NCI-H510A (cell line): ENCODE results near the gene DGKI.

Experiments used
- DNase-seq: peaks from one replicate; lab custom pipeline; 2025; lab: John Stamatoyannopoulos, UW

DGKI gene

DNA sequence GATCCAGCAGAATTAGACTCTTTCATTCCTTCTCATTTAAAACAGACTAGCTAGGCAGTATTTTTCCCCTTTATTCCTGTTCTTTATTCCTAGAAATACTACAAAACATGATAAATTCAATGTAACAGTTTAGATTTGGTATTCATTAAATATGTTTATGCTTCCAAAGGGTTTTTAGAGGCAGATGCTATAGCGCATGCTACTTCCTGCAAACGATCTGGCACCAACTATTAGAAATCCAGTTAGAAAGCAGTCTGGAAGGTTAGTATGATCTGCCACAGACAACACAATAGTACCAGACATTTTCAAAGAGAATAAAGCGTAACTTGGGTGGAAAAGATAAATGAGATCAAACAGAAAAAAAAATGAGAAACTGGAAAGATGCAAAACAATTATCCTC lies 439.7 kb downstream of the DGKI start:
- DNase-seq: no peak

DNA sequence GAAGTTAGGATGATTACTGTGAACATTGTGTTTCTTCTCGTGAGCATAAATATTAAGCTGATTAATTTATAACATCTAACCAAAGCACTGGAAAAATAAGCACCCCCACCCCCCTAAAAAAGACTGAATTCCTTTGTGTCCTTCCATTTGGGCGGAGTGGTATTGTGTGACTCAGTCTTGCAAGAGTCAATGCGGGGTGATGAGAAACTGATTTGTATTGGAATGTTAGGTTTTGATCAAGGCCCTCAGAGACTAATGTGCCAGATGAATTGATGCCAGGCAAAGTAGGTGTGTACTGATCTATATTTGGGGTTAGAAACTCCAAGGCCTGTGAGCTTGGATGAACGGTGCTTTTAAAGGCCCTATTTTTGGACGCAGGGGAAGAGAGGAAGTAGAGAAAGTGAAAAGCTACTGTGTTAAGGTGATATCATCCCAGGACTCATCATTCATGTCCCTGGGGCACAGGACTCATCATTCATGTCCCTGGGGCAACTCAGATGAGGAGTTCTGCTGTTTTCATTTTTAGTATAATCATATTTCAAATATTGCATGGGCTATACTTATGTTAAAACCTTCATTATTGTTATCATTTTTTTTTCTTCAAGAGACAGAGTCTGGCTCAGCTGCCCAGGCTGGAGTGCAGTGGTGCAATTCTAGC lies 442.0 kb downstream of the DGKI start:
- DNase-seq: no peak

DNA sequence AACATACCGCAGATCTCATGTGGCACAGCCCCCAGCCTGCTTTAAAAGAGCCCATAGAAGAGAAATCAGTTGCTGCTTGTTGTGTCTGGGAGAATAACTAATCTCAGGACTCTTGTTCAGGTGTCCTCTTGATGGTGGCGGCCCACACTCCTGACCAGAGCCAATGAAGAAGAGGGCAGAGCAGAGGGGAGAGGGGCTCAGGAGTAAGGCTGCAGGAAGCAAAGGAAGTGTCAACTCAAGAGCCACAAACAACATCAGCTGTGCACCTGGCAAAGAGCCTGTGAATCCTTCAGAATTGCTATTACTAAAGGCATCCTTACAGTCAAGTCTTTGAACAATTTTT lies 443.4 kb downstream of the DGKI start:
- no peak for DNase-seq

DNA sequence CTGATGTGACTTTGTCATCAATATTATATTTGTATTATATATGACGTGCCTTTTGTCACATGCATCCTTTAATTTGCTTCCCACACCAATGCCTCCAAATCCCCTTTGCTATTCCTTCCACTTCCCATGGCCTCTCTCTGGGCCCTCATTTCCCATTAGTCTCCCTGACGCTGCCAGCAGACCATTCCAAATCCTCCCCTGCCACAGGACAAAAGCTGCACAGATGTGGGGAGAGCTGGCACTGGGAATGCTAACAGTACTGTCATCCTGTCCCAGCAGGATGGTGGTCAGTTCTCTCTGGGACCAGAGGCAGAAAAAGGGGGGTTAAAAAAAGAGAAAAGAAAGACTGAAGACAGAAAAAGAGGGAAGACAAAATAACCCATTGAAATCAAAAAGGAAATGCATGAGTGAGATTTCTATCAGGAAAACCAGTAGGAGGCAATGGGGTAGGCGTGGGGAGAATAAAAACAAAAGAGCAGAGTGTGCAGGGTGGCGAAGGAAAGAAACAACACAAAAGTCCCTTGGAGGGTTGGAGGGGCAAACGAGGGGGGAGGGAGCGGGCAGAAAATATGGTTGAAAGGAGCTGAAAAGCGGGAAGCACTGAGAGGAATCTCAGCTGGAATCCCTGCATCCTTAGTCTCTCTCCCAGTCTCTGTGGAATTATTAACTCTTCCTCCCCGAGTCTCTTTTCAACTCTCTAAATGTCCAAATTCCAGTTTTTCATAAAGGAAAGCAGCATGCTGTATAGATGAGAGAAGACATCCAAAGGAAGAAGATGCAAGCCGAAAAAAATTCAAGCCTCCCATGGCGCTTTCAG lies 444.0 kb downstream of the DGKI start:
- no peak for DNase-seq

DNA sequence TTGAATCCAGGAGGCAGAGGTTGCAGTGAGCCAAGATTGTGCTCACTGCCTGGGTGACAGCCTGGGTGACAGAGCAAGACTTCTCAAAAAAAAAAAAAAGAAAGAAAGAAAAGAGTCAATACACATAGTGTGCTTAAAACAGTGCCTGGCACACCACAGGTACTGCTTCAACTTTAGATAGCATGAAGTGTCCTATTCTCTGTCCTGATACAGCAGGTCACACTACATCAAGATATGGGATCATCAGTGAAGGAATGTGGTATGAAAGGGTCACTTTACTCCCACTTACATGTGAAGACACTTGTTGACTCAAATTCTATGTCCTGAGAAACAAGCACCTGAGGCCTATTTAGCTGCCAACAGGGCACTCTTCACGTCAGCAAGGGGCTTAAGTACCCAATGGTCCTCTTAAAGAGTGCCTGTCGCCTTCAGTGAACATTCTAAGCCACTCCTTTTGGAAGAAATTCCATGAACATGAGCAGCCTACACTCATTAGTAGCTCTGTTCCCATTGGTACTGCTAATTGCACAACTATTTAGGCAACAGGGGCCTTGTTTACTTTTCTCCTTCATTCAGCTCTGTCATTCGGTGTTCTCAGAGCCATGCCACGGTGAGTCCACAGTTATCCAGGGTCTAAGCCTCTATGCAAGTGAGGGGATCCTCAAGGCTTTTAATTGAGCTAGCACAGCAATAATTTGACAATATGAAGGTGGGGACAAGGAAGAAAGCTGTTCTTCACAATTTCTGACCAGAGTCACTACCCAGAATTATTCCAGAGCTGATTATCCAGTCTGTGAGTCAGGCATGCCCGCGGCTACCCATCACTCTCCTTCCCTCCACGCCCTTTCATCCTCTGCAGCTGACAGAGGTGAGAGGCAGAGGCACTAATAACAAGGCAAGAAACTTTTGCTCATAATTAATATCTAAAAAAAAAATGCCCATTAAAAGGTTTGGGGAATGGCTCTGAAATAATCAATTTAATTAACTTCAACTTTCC lies 446.6 kb downstream of the DGKI start:
- DNase-seq: no peak

DNA sequence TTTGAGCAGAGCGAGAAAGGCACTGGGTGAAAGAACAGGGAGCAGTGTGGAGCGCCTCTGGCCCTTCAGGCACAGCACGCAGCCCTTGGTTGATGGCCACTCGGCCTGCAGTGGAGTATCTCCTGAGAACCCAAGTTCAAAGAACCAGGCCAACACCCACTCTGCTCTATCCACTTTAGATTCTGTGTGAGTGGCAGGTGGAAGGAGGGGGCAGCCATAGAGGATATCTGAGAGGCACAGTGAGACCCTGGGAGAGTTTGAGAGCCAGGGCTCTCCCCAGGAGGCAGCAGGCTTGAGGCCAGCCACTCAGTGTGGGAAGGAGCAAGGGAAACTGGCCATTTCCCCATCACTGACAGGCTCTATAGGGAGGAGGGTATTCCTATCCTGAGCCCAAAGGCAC lies 450.7 kb downstream of the DGKI start:
- DNase-seq: no peak

DNA sequence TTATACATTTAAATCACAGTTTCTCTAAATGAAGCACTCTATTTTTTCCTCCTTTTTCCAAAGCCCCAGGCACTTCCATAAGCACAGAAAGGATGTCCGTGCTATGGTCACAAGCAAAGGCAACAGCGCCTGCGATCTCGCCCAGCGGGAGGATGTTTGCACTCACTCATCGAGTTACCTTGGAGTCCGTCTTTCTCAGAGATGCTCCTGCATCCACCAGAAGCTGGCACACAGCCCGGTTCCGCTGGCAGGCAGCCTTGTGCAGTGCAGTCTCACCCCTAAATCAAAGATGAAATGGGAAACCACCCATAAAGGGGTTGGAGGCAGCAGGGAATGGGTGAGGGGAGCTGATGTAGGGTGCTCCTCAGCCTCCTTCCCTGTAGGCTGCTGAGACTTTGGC lies 451.4 kb downstream of the DGKI start:
- DNase-seq: no peak

DNA sequence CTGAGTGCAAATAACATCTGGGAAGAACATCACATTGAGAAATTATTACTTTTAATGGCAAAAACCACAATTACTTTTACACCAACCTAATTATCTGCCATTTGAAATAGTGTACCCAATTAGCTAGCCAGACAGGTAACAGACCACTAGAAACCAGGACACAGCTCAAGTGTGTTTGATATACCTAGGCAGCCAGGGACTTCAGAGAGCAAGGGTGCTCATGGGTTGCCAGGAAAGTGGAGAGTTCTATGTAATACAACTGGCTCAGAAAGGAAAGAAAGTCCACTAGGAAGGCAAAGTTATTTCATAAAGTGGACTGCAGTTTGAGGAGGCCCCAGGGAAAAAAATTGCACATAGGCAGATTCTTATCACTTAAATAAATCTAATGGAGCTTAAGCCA lies 453.2 kb downstream of the DGKI start:
- DNase-seq: no peak

DNA sequence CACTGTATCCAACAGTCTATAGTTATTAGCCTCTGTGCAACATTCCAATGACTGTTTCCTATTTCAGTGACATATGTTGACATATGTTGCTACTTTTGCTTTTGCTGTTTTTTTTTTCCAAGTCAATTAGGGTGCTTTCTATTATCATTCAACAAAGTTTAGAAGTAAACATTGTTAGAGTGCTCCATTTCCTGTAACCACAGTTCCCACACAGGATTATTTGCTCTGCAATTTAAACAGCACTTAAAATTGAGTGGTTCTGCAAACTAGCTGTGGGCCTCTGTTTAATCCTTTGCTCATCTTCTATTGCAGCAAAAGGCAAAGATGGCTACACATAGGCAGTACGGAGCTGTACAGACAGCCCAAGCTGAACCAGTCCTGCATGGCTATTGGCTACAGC lies 456.7 kb downstream of the DGKI start:
- peak; percentile 9 for DNase-seq

DNA sequence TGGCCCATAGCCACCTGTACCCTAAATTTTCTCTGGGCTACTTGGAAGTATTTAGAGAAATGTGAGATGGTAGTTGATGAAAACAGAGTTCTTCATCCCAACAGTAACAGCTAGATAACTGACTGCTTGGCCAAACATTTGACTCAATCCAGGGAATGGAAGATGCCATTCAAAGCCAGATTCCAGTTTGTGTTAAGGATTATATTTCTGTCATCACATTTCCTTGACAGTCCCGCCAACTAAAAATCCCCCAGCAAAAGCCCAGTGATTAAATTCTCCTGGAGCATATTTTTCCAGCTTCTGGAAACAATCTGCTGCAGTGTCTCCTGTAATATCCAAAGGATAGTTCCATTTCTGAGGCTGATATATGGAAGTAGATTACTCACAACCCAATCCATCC lies 457.9 kb downstream of the DGKI start:
- DNase-seq: no peak

DNA sequence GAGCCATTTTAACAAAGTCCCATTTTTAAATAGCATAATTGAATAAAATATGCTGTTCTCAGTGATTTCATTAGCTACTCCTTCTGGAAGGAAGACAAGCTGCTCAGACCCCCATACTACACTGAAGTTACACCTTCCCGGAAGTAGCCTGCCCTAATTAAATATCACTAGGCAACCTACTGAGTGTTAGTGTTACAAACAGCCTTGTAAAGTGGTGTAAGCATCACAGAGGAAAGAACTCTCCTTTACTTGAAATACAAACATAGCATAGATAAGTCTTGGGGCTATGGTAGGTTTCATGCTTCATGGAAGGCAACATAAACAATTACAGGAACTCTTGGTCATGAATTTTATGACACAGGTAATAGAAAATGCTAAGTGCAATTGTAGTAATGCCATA lies 459.8 kb downstream of the DGKI start:
- no peak for DNase-seq

DNA sequence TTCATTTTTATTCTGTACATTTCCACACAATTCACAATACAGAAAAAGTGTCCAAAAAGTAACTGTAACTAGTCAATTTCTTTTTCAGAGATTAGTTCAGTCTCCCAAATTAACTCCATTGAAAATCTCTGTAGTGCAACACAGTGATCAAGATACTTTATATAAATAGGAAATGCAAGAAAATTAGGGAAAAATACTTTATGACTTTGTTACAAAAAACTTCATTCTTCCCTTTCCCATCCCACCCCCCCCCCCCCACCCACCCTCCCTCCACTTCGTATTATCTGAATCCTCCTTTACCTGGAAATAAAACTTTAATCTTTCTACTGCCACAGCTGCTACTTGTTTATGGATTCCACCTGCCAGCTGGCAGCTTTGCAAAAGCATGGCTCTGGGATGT lies 465.7 kb downstream of the DGKI start:
- DNase-seq: no peak

DNA sequence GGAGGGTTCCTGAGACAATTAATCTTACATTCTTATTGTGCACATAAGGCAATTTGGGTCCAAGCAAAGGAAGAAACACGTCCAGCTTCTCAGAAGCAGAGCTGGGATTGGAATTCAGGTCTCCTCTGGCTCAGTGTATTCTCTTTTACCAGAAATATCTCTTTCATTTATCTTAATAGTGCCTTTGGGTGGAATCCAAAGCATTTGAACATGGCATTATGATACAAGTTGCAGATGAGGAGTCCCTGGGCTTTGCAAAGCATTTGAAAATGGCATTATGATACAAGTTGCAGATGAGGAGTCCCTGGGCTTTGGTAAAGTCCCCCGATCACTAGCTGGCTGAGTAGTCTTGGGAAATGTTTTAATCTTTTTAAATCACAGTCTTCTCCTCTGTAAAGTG lies 473.3 kb downstream of the DGKI start:
- DNase-seq: no peak

DNA sequence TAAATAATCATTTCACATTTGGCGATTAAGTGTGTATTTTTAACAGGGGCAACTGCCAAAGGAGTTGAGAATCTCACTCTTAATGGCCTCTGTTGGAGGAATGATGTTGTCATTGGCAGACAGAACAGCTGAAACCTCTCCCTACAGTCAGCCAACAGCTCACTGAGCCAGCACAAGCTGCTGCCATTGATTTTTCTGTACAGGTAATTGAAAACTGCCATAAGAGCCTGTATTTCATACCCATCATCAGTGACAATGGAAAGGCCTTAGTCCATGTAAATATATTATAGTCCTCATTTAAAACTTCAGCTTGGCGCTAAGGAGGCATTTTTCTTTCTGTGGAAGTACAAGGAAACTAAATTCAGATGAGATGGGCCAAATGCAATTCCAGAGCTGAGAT lies 475.2 kb downstream of the DGKI start:
- no peak for DNase-seq

DNA sequence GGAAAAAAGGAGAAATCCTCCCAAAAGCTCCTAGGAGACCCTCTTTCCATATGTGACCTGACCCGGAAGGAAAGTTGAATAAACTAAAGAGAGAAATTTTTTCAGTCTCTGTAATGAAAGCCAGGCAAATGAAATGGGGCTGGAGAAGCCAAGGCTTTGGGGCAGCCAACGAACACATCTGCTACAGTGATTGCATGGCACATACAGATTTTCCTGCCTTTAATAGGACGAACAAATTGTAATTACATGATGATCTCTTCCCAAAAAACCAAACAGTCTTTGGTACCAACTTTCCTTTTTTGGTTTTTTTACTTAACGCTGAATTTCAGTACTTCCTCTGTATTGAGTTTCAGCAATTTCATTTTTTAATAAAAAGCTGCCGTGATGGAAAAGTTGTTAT lies 479.8 kb downstream of the DGKI start:
- DNase-seq: no peak

DNA sequence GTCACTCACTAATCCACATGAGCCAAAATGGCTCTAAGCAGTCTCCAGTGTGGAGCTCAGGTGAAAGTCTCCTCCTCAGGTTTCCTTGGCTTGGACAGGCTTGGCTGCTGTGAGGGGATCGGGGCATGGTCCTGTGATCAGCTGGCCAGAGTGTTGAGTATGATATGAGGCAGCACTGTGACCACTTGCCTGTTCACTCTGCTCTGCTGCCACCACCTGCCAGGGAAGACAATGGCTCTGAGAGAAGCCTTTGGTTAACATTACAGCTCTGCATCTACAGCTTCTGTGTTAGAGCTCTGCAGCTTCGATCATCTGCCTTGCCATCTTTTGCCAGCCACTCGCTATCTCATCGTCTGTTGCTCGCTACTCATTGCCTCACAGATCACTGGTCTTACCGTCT lies 483.1 kb downstream of the DGKI start:
- no peak for DNase-seq

DNA sequence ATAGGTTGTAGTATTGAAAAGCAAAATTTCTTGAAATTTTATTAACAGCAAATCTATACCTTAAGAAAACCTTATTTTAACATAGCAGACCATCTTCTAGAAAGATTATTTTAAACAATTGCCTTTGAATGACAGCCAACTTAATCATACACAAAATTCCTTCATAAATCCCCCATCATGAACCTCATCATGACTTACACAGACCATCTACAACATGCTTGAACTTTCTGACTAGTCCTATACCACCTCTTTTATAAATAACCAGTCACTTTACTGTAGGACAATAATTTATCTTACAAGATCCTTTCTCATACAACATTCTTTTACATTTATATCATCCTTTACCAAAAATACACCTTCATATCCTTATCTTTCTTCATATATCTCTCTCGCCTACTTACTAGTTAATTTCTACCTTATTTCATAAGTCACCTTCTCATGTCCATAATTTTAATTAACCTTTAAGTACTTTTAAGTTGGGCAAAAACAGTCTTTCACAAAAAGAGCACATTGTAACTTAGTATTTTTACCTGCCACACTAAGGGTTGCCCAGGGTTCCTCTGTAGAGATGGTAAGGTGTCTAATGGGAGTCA lies 486.6 kb downstream of the DGKI start:
- no peak for DNase-seq

DNA sequence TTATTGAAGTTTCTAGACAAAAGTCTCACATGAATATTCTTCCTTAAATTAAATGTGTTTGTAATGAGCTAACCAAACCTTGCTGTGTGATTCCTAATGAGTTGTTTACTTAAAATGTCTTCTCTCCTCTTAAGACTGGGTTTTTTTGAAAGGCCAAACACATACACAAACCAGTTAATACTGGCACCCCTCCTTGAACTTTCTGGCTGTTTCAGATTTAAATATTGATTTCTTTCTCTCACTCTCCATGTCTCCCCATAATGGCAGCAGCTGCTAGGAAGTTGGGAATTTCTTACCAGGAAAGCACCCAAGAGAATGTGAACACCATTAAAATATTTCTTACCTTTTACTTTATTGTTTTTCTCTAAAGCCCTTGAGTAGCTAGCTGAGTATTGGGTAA lies 491.8 kb downstream of the DGKI start:
- DNase-seq: no peak

DNA sequence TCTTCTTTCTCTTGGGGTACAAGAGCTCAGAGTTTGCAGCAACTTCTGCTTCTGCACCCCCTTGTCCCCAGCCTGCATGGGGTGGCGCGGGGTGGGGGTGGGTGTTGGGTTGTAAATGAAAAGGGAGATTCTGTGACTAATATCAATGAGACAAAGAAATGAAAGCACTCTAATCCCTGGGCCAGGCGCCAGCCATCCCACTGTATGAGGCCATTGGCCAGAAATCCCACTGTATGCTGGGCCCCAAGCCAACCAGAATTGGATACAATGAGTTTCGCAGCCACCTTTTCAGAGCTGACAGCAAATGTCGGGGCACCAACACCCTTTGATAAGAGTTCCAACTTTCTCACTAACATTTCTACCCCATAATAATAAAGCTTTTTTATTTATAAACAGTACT lies 492.4 kb downstream of the DGKI start:
- no peak for DNase-seq

DNA sequence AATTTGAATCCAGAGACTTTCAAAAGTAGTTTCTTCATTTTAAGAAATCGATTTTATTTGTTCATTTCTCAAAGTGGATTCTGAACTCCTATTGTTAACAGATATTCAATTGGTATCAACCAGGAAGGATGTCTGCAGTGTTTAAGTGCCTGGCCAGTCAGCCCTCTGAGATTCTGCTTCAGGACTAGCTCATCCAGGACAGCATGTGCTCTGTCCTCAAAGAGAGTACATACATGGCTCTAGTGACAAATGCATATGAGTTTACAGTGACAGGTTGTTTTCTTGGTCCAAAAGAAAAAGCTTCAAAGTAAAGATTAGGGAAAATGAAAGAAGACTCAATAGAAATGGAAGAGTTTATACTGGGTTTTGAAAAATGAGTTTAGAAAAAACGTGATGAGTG lies 494.8 kb downstream of the DGKI start:
- no peak for DNase-seq

DNA sequence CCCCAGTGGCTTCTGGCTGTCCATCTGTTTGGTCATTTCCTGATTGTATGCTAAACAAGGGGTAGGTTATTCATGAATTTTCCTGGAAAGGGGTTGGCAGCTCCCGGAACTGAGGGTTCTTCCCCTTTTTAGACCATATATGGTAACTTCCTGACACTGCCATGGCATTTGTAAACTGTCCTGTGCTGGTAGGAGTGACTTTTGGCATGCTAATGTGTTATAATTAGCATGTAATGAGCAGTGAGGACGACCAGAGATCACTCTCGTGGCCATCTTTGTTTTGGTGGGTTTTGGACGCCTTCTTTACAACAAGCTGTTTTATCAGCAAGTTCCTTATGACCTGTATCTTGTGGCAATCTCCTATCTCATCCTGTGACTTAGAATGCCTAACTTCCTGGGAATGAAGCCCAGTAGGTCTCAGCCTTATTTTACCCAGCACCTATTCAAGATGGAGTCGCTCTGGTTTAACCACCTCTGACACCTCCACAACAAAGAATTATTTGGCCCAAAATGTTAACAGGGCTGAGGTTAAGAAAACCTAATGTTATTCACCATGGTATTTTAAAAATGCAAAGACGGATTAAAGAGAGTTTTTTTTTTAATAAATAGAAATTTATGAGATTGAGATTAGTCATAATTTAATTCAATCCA lies 500.9 kb downstream of the DGKI start:
- DNase-seq: no peak

DNA sequence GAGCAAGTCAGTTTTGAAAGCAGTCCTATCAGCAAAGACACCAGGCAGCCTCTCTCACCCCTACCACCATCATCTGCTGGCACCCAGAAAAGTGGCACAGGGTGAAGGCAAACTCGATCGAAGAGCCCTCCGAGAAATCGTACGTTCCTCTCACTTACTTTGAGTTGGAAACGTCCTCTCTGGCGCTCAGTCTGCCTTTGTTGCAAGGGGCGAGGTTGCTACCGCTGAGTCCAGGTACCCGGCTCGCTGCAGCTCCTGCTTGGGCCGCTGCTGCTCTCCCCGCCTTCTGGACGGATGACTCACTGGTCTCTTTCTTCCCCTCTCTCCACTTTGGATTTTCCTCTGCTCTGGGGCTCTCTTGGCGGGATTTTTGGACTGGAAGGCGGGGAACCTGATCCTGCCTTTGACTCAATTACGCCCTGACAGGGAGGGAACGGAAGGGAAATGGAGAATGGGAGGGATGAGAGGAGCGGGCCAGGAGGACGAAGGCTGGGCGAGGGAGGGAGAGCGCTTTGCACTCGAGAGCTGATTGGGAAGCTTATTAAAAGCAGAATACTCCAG lies 503.4 kb downstream of the DGKI start, which contains the start of gene PTN:
TSS of gene PTN (minus strand) at position 453 of the 561 bp plus-strand sequence. CDS start 88,760 bp downstream, outside the sequence.
- DNase-seq: no peak
